Lower lobe of right lung (tissue), 2 donors: ENCODE measurements around the gene SLC49A3. TPM values are rescaled to one million over a fixed set of nuclear protein-coding genes. Genes with fewer than 3 reads are reported as not detected.
A peak's percentile ranks its signal among the peaks of the same experiment; 100 is the strongest.

Experiments
- ATAC-seq, 2 donors: fragments of 200-7000 bp; cut with Tn5 transposase; one replicate each; pipeline ENCODE4 v1.9.1; 2020 to 2022; ENCODE audit warnings: mild to moderate bottlenecking in 2 of 2, moderate library complexity in 2 of 2
- DNase-seq: peaks from one replicate; pipeline ENCODE4 v3.0.0-alpha.2; 2020
- H3K27ac ChIP-seq: fragments of 200-600 bp; one replicate; pipeline ENCODE4 v1.8.0; 2022
- H3K27me3 ChIP-seq: fragments of 200-600 bp; one replicate; pipeline ENCODE4 v1.8.0; 2022; ENCODE audit warnings: low read depth
- H3K36me3 ChIP-seq: fragments of 200-600 bp; one replicate; pipeline ENCODE4 v1.8.0; 2022; ENCODE audit warnings: mild to moderate bottlenecking
- H3K4me1 ChIP-seq: fragments of 200-600 bp; one replicate; pipeline ENCODE4 v1.8.0; 2022
- H3K4me3 ChIP-seq: fragments of 200-600 bp; one replicate; pipeline ENCODE4 v1.8.0; 2022; ENCODE audit warnings: mild to moderate bottlenecking
- H3K9me3 ChIP-seq: fragments of 200-600 bp; one replicate; pipeline ENCODE4 v1.8.0; 2022
- CTCF ChIP-seq: fragments of 200-600 bp; IDR thresholded peaks from one replicate; pipeline ENCODE4 v1.8.0; 2022; ENCODE audit warnings: antibody characterized with exemption, mild to moderate bottlenecking
- intact Hi-C: fragments of 100-400 bp; cut with DNase I; formaldehyde crosslinking; loops from one replicate; pipeline ENCODE4 v1.11.0; 2022
- total RNA-seq: library from RNA; stranded (reverse); fragmentation: NEBNext Ultra II Directional; extraction: Animal tissue kit (Norgen Biotek cat#: 25700); gene quantifications from one replicate; pipeline ENCODE4 v1.2.1, GENCODE V29; 2021
- donor health status: DM: no; HTN: yes; CAD: no; lungs with severe emphysema.

SLC49A3 gene
- total RNA-seq, 1 donor from 2014 or later: 31.5 TPM

GRCh38 chr4:660401-660800, 28.6 kb downstream of the SLC49A3 start:
- Histone ChIP-seq H3K4me3 (no peak overlapping the region), H3K27ac (no peak overlapping the region), H3K36me3 (no peaks in the 10 kb centered on the region), H3K4me1 (peaks cover 17% of the 10 kb centered on the region), H3K27me3 (no peaks in the 10 kb centered on the region), H3K9me3 (no peaks in the 10 kb centered on the region)
- DNase-seq (peak; percentile 29), ATAC-seq (no peak)
- no peak for TF ChIP-seq CTCF
- intact Hi-C loops: no loop called here

- H3K4me3 ChIP-seq: no peak overlapping the region
- no peak for TF ChIP-seq CTCF
- H3K36me3 ChIP-seq: no peaks in the 10 kb centered on the region
- ATAC-seq: no peak
- H3K27ac ChIP-seq: no peak overlapping the region
- no peaks in the 10 kb centered on the region for H3K9me3 ChIP-seq
- peak; percentile 25 for DNase-seq
- intact Hi-C loops: no loop called here
- H3K27me3 ChIP-seq: no peaks in the 10 kb centered on the region
- peaks cover 16% of the 10 kb centered on the region for H3K4me1 ChIP-seq
Observed at GRCh38 chr4:659851-660250, 29.1 kb downstream of the SLC49A3 start.

GRCh38 chr4:658681-659667, 30.0 kb downstream of the SLC49A3 start:
- H3K27me3 ChIP-seq: no peaks in the 10 kb centered on the region
- no peak for ATAC-seq
- intact Hi-C loops: no loop called here
- no peak overlapping the region for H3K4me3 ChIP-seq
- no peaks in the 10 kb centered on the region for H3K9me3 ChIP-seq
- peaks cover 8% of the 10 kb centered on the region for H3K4me1 ChIP-seq
- DNase-seq: peak; percentile 39
- no peak overlapping the region for H3K27ac ChIP-seq
- H3K36me3 ChIP-seq: no peaks in the 10 kb centered on the region
- TF ChIP-seq CTCF: no peak

- intact Hi-C loops: no loop called here
- TF ChIP-seq CTCF: no peak
- H3K27me3 ChIP-seq: no peaks in the 10 kb centered on the region
- no peaks in the 10 kb centered on the region for H3K9me3 ChIP-seq
- no peak overlapping the region for H3K27ac ChIP-seq
- no peak overlapping the region for H3K4me3 ChIP-seq
- H3K36me3 ChIP-seq: no peaks in the 10 kb centered on the region
- ATAC-seq: no peak
- peaks cover 2% of the 10 kb centered on the region for H3K4me1 ChIP-seq
- peak; percentile 41 for DNase-seq
Observed at GRCh38 chr4:657834-658667, 30.9 kb downstream of the SLC49A3 start.

- no peak for ATAC-seq
- no peaks in the 10 kb centered on the region for H3K4me1 ChIP-seq
- no peaks in the 10 kb centered on the region for H3K36me3 ChIP-seq
- no peak overlapping the region for H3K4me3 ChIP-seq
- intact Hi-C loops: no loop called here
- TF ChIP-seq CTCF: no peak
- DNase-seq: peak; percentile 38
- peaks cover under 1% of the 10 kb centered on the region for H3K27me3 ChIP-seq
- H3K27ac ChIP-seq: no peak overlapping the region
- H3K9me3 ChIP-seq: no peaks in the 10 kb centered on the region
Observed at GRCh38 chr4:657338-657833, 31.6 kb downstream of the SLC49A3 start.
